SH-SY5Y (cell line): ENCODE data around the gene ACKR1.

ENCODE experiments used
- GATA2 ChIP-seq: IDR thresholded peaks from 2 replicates; pipeline ENCODE4 v1.6.1; 2011; ENCODE audit warnings: mild to moderate bottlenecking, low read depth, low read length
- GATA3 ChIP-seq: IDR thresholded peaks from 2 replicates; pipeline ENCODE4 v1.6.1; 2011; ENCODE audit warnings: low read depth, mild to moderate bottlenecking, low read length, moderate library complexity

DNA sequence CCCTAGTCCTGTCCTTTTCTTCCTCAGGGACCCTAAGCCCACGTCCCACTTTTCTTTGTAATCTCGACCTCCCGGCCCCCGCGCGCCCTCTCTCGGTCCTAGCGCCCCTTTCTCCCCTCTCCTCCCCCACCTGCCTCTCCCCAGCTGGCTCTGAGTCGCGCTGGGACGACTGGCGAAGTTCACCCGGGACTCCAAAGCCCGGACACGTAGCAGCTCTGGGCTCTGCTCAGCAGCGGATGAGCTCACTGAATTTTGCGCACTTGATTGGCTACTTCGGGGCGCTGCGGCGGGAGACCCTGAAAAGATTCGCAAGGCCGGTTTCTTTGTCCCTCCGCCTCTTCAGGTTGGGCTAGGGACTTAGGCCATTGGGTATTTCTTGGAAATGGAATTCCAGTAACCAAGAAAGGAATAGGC lies 16.3 kb upstream of the ACKR1 start:
- TF ChIP-seq GATA2 (no peak), GATA3 (no peak)
